Type B pancreatic cell (in vitro differentiated cells): Measurements from ENCODE around the gene RNF31. TPM values are rescaled to one million over a fixed set of nuclear protein-coding genes. Genes with fewer than 3 reads are reported as not detected.

Source experiments
- DNase-seq: peaks from one replicate; pipeline ENCODE4 v3.0.0; 2021; ENCODE audit warnings: mixed read lengths; ENCODE audit not compliant: unreplicated experiment; ENCODE audit errors: extremely low spot score
- H3K27ac Mint-ChIP-seq: 2 replicates; pipeline ENCODE4 v1.8.0; 2021; ENCODE audit warnings: mild to moderate bottlenecking, mixed read lengths
- H3K27me3 Mint-ChIP-seq: 2 replicates; pipeline ENCODE4 v1.8.0; 2021; ENCODE audit warnings: mixed read lengths
- H3K36me3 Mint-ChIP-seq: 2 replicates; pipeline ENCODE4 v1.8.0; 2021; ENCODE audit warnings: mixed read lengths
- H3K4me1 Mint-ChIP-seq: one replicate; pipeline ENCODE4 v1.8.0; 2021; ENCODE audit warnings: mixed read lengths; ENCODE audit not compliant: unreplicated experiment
- H3K4me3 Mint-ChIP-seq: 2 replicates; pipeline ENCODE4 v1.8.0; 2021; ENCODE audit warnings: mild to moderate bottlenecking, mixed read lengths
- H3K9me3 Mint-ChIP-seq: 2 replicates; pipeline ENCODE4 v1.8.0; 2021; ENCODE audit warnings: mixed read lengths
- total RNA-seq: library from RNA; stranded (reverse); gene quantifications from 2 replicates; pipeline ENCODE4 v1.2.1, GENCODE V29; 2021; ENCODE audit warnings: low replicate concordance
- TF ChIP-seq, protein P1 (sequence below): fragments of 200-600 bp; sonication (generic); conservative IDR thresholded peaks from 2 replicates; pipeline ENCODE4 v1.5.0; 2021; ENCODE audit warnings: antibody characterized with exemption, mild to moderate bottlenecking

Gene RNF31
- total RNA-seq, 1 donor from 2014 or later = 78.4 TPM

GRCh38 chr14:24132976-24133375 lies 14.3 kb upstream of the RNF31 start:
- Mint-ChIP-seq H3K36me3 (peaks cover 5% of the 10 kb centered on the region), H3K4me3 (no peak overlapping the region), H3K27ac (no peak overlapping the region), H3K27me3 (no peaks in the 10 kb centered on the region), H3K9me3 (no peaks in the 10 kb centered on the region), H3K4me1 (peaks cover 15% of the 10 kb centered on the region)
- TF ChIP-seq, protein P1, sequence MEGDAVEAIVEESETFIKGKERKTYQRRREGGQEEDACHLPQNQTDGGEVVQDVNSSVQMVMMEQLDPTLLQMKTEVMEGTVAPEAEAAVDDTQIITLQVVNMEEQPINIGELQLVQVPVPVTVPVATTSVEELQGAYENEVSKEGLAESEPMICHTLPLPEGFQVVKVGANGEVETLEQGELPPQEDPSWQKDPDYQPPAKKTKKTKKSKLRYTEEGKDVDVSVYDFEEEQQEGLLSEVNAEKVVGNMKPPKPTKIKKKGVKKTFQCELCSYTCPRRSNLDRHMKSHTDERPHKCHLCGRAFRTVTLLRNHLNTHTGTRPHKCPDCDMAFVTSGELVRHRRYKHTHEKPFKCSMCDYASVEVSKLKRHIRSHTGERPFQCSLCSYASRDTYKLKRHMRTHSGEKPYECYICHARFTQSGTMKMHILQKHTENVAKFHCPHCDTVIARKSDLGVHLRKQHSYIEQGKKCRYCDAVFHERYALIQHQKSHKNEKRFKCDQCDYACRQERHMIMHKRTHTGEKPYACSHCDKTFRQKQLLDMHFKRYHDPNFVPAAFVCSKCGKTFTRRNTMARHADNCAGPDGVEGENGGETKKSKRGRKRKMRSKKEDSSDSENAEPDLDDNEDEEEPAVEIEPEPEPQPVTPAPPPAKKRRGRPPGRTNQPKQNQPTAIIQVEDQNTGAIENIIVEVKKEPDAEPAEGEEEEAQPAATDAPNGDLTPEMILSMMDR = no peak
- no peak for DNase-seq

DNA sequence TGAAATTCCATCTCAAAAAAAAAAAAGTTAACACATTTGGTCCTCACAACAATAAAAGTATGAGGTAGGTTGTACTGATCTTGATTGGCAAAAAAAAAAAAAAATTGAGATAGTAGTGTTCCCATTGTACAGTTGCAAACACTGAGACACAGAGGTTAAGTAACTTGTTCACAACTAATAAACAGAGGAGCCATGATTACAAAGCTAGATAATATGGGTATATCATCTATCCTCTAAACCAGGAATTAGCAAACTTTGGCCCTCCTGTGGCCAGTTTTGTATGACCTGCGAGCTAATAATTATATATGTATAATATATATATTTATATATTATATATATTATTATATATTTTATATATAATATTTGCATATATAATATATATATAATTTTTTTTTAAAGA lies 13.6 kb upstream of the RNF31 start:
- Mint-ChIP-seq H3K27me3 (no peaks in the 10 kb centered on the region), H3K4me3 (no peak overlapping the region), H3K36me3 (peaks cover 8% of the 10 kb centered on the region), H3K4me1 (peaks cover 18% of the 10 kb centered on the region), H3K27ac (no peak overlapping the region), H3K9me3 (no peaks in the 10 kb centered on the region)
- no peak for DNase-seq
- TF ChIP-seq, protein P1 = peak; percentile 50

DNA sequence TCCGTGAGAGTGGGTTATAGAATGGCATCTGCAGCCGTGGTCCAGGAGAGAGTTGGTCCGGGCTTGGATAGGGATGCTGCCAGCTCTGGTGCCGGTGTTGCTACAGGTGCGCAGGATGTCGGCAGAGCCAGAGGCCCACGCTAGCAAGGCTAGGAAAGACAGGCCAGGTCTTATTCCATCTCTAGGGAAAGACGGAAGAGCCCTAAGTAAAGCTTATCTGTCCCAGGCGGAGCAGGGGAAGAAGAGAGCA lies 11.8 kb upstream of the RNF31 start:
- TF ChIP-seq, protein P1 = no peak
- Mint-ChIP-seq H3K27ac (peak overlapping the region; percentile 87), H3K36me3 (peaks cover 20% of the 10 kb centered on the region)

GRCh38 chr14:24135834-24136683 lies 11.2 kb upstream of the RNF31 start, which contains the start of gene PSME1:
Gene PSME1 (plus strand): TSS chr14:24136194. CDS start chr14:24136263, 69 bp downstream.
- peak; percentile 91 for DNase-seq
- peak within 1 kb of the TSS; percentile 94 for H3K4me3 Mint-ChIP-seq

More for the DNA sequence above, 11.8 kb upstream of the RNF31 start:
- Mint-ChIP-seq H3K27me3 (no peaks in the 10 kb centered on the region), H3K9me3 (no peaks in the 10 kb centered on the region), H3K4me1 (peaks cover 29% of the 10 kb centered on the region), H3K4me3 (peak overlapping the region; percentile 94)
- DNase-seq = no peak

DNA sequence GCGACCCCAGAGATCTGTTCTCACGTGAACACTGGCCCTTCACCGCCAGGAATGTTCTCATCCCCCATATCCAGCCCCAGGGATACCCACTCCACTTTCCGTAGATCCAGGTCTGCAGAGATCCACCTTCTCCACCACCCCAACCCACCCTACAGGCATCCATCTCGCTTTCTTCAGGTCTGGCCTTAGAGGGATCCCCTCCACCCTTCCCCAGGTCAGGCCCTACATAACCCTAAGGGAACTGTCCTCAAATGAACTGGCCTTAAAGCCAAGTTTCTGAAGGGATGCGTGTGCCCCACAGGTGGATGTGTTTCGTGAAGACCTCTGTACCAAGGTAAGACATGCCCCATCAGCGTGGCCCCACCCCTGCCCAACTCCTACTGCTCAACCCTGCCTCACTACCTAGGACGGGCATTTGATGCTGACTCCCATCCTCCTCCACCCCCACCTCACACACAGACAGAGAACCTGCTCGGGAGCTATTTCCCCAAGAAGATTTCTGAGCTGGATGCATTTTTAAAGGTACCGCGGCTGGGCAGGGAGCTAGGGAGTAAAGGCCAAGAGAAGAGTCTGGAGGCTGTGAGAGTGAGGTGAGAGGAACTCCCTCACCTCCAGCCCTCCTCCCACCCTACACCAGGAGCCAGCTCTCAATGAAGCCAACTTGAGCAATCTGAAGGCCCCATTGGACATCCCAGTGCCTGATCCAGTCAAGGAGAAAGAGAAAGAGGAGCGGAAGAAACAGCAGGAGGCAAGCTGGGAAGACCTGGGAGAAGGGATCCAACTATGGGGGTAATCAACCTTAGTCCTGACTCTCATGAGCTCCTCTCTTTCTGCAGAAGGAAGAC lies 10.4 kb upstream of the RNF31 start:
- peaks cover 31% of the 10 kb centered on the region for H3K4me1 Mint-ChIP-seq
- H3K27ac Mint-ChIP-seq = peak overlapping the region; percentile 77
- peaks cover 20% of the 10 kb centered on the region for H3K36me3 Mint-ChIP-seq

More at GRCh38 chr14:24135834-24136683, 11.2 kb upstream of the RNF31 start, which contains the start of gene PSME1:
- H3K4me1 Mint-ChIP-seq = peaks cover 29% of the 10 kb centered on the region
- H3K36me3 Mint-ChIP-seq = peaks cover 20% of the 10 kb centered on the region
- TF ChIP-seq, protein P1 = no peak
- peak within 1 kb of the TSS; percentile 87 for H3K27ac Mint-ChIP-seq
- no peaks in the 10 kb centered on the region for H3K27me3 Mint-ChIP-seq
- H3K9me3 Mint-ChIP-seq = no peaks in the 10 kb centered on the region

More for the DNA sequence above, 10.4 kb upstream of the RNF31 start:
- no peak for DNase-seq
- TF ChIP-seq, protein P1 = no peak
- H3K27me3 Mint-ChIP-seq = no peaks in the 10 kb centered on the region
- H3K4me3 Mint-ChIP-seq = peak overlapping the region; percentile 89
- H3K9me3 Mint-ChIP-seq = no peaks in the 10 kb centered on the region
